HTR-8/SVneo (cell line): ENCODE measurements around the gene MS4A18.
"Not testable (repeated sequence)": the region's sequence is repeated elsewhere in the genome, so short reads cannot be mapped to it uniquely, and the experiment has no call there.

ENCODE experiments used
- DNase-seq: peaks from one replicate; pipeline ENCODE4 v3.0.0; 2011; ENCODE audit warnings: low spot score, mixed read lengths; ENCODE audit not compliant: insufficient read length
- FAIRE-seq: peaks from 2 replicates; lab custom pipeline; 2011; peaks lifted over from hg19 to GRCh38; lab: Jason Lieb, UNC

MS4A18 gene

GRCh38 chr11:60724420-60724819 lies at the start of gene MS4A18:
Gene MS4A18 (plus strand): TSS chr11:60724720.
- DNase-seq (no peak), FAIRE-seq (no peak)

GRCh38 chr11:60678231-60678630 lies 46.3 kb upstream of the MS4A18 start:
- DNase-seq, FAIRE-seq: not testable (repeated sequence)

GRCh38 chr11:60679879-60680278 lies 44.6 kb upstream of the MS4A18 start:
- DNase-seq (no peak), FAIRE-seq (no peak)

- FAIRE-seq (no peak), DNase-seq (no peak)
Measured at GRCh38 chr11:60680455-60681119, 43.9 kb upstream of the MS4A18 start.

GRCh38 chr11:60684541-60684848 lies 40.0 kb upstream of the MS4A18 start:
- DNase-seq, FAIRE-seq: not testable (repeated sequence)

GRCh38 chr11:60691661-60692060 lies 32.9 kb upstream of the MS4A18 start:
- DNase-seq (no peak), FAIRE-seq (no peak)

- no peak for FAIRE-seq
- DNase-seq, result no peak
Measured at GRCh38 chr11:60699284-60699691, 25.2 kb upstream of the MS4A18 start, which contains the start of gene MS4A8. Gene MS4A8 (plus strand): TSS chr11:60699612. CDS start chr11:60700861, 1,249 bp downstream.

- DNase-seq, result no peak
- FAIRE-seq, result no peak
Measured at GRCh38 chr11:60699936-60700335, 24.6 kb upstream of the MS4A18 start.

- FAIRE-seq (no peak), DNase-seq (peak; percentile 23)
Measured at GRCh38 chr11:60700689-60701468, 23.6 kb upstream of the MS4A18 start.

- DNase-seq, result no peak
Measured at GRCh38 chr11:60701469-60701818, 23.1 kb upstream of the MS4A18 start.

GRCh38 chr11:60703374-60703773 lies 21.1 kb upstream of the MS4A18 start:
- no peak for DNase-seq
- FAIRE-seq, result no peak

More at GRCh38 chr11:60701469-60701818, 23.1 kb upstream of the MS4A18 start:
- FAIRE-seq, result no peak

GRCh38 chr11:60705895-60706294 lies 18.6 kb upstream of the MS4A18 start:
- no peak for FAIRE-seq

GRCh38 chr11:60706931-60707330 lies 17.6 kb upstream of the MS4A18 start:
- FAIRE-seq (no peak), DNase-seq (no peak)

More at GRCh38 chr11:60705895-60706294, 18.6 kb upstream of the MS4A18 start:
- DNase-seq, result no peak

GRCh38 chr11:60710482-60710881 lies 14.0 kb upstream of the MS4A18 start:
- DNase-seq, result peak; percentile 10
- FAIRE-seq, result no peak

GRCh38 chr11:60711276-60711675 lies 13.2 kb upstream of the MS4A18 start:
- FAIRE-seq (no peak), DNase-seq (no peak)

GRCh38 chr11:60713423-60713822 lies 11.1 kb upstream of the MS4A18 start:
- not testable (repeated sequence) for DNase-seq, FAIRE-seq

GRCh38 chr11:60717956-60718355 lies 6.6 kb upstream of the MS4A18 start:
- FAIRE-seq, result no peak

GRCh38 chr11:60718524-60719316 lies 5.8 kb upstream of the MS4A18 start:
- FAIRE-seq (no peak), DNase-seq (no peak)

More at GRCh38 chr11:60717956-60718355, 6.6 kb upstream of the MS4A18 start:
- DNase-seq, result no peak

GRCh38 chr11:60719391-60719790 lies 5.1 kb upstream of the MS4A18 start:
- FAIRE-seq (no peak), DNase-seq (no peak)

- FAIRE-seq, result no peak
Measured at GRCh38 chr11:60720460-60720859, 4.1 kb upstream of the MS4A18 start.

GRCh38 chr11:60725592-60725991 lies 1.1 kb downstream of the MS4A18 start:
- no peak for DNase-seq
- FAIRE-seq, result no peak

More at GRCh38 chr11:60720460-60720859, 4.1 kb upstream of the MS4A18 start:
- DNase-seq, result no peak
